NOMO-1 treated with dmso at 0.1 percent for 144 hours (cell line): Measurements from ENCODE around the gene NUMB.

ENCODE experiments used
- DNase-seq: peaks from one replicate; lab custom pipeline; 2025; ENCODE audit not compliant: unreplicated experiment; lab: John Stamatoyannopoulos, UW

Gene NUMB

GRCh38 chr14:73234586-73235394 is 223.6 kb downstream of the NUMB start:
- no peak for DNase-seq

- DNase-seq: no peak
Measured at GRCh38 chr14:73234029-73234428, 224.3 kb downstream of the NUMB start.

GRCh38 chr14:73233564-73233963 is 224.8 kb downstream of the NUMB start:
- no peak for DNase-seq

GRCh38 chr14:73232984-73233383 is 225.4 kb downstream of the NUMB start:
- DNase-seq: no peak

- no peak for DNase-seq
Measured at GRCh38 chr14:73231981-73232851, 226.1 kb downstream of the NUMB start.

- no peak for DNase-seq
Measured at GRCh38 chr14:73230051-73230450, 228.3 kb downstream of the NUMB start.

- no peak for DNase-seq
Measured at GRCh38 chr14:73227812-73228781, 230.2 kb downstream of the NUMB start.

- no peak for DNase-seq
Measured at GRCh38 chr14:73225496-73225895, 232.8 kb downstream of the NUMB start.
